Measurements from ENCODE around the gene EPPIN. TPM values are rescaled to one million over a fixed set of nuclear protein-coding genes. Genes with fewer than 3 reads are reported as not detected.

EPPIN gene
- total and polyA plus RNA-seq, 12 donors, result not detected

DNA sequence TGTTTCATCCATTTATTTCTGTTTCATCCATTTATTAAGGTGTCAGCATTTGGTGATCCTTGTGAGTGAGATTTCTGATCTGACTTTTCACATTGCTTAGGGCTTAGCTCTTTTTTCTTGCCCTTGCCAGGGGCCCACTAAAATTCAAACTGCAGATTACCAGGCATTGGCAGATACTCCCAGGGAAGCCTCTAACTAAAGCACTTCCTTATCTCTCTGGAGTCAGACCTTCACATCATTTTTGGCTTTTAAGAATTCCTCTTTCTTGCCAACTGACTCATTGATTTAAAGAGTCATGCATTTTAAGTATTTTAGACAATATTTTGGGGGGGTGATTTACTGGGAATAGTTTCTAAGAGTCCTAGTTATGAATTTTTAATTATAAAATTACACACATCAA, 34.5 kb upstream of the EPPIN start:
- Histone ChIP-seq H3K36me3 (no peaks in the 10 kb centered on the region), H3K9me3 (no peaks in the 10 kb centered on the region), H3K4me3 (no peak overlapping the region), H3K4me1 (no peaks in the 10 kb centered on the region), H3K27me3 (peaks cover 0 to 36% (median 21%) of the 10 kb centered on the region in 7 donors), H3K27ac (no peak overlapping the region)
- ATAC-seq (no peak), DNase-seq (no peak)
- intact Hi-C loops (cut with DNase I), result no loop called here
- TF ChIP-seq, protein P1, sequence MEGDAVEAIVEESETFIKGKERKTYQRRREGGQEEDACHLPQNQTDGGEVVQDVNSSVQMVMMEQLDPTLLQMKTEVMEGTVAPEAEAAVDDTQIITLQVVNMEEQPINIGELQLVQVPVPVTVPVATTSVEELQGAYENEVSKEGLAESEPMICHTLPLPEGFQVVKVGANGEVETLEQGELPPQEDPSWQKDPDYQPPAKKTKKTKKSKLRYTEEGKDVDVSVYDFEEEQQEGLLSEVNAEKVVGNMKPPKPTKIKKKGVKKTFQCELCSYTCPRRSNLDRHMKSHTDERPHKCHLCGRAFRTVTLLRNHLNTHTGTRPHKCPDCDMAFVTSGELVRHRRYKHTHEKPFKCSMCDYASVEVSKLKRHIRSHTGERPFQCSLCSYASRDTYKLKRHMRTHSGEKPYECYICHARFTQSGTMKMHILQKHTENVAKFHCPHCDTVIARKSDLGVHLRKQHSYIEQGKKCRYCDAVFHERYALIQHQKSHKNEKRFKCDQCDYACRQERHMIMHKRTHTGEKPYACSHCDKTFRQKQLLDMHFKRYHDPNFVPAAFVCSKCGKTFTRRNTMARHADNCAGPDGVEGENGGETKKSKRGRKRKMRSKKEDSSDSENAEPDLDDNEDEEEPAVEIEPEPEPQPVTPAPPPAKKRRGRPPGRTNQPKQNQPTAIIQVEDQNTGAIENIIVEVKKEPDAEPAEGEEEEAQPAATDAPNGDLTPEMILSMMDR (IDR thresholded peaks at IDR 0.05), result no peak

DNA sequence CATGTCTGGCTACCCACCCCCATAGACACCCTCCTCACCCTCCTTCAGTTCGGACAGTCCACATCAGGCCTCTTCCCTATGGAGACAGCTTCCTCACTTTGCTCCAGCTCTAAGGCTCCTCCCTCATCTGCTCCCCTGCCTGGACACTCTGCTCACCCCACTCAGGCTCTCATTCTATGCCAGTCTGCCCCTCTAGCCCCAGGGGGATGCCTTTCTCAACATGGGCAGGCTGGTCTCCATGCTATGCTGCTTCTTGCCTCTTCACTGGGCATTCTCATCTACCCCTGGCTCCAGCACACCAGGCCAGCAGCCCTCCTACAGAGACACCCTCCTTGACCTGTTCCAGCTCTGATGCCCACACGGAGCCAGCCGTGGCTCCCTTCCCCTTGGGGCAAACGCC, 32.0 kb upstream of the EPPIN start, which contains the start of gene WFDC8:
TSS of gene WFDC8 (minus strand) at position 101 of the 400 bp plus-strand sequence. CDS start at position 64, 37 bp downstream.
- Histone ChIP-seq H3K27ac (no peak within 1 kb of the TSS), H3K4me1 (no peaks in the 10 kb centered on the region), H3K4me3 (no peak within 1 kb of the TSS), H3K36me3 (no peaks in the 10 kb centered on the region), H3K9me3 (no peaks in the 10 kb centered on the region), H3K27me3 (peaks cover 0 to 33% (median 19%) of the 10 kb centered on the region in 7 donors)
- DNase-seq (no peak), ATAC-seq (no peak)
- TF ChIP-seq, protein P1 (IDR thresholded peaks at IDR 0.05), result no peak
- intact Hi-C loops (cut with DNase I), result no loop called here
- 58 to 66% methylated on average over 4 of the region's 4 CpGs for WGBS, 2 donors

DNA sequence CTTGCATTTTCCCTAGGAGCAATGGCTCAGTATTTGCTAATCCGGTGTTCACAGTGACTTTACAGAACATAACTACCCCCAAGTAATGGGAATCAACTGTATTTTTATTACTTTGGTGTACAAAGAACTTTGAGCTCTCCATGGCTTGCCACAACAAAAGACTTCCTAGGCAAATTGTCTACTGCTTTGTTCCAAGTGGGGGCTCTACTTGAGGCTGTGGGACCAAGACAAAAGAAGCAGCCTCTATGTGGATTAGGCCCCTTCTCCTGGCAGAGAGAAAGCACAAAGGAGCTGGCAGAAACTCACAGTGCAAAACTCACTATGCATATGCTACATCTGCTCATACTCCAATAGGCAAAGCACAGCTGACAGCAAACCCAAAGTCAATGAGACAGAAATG, 31.0 kb upstream of the EPPIN start:
- 92 to 97% methylated on average over 1 of the region's 1 CpG for WGBS, 2 donors

DNA sequence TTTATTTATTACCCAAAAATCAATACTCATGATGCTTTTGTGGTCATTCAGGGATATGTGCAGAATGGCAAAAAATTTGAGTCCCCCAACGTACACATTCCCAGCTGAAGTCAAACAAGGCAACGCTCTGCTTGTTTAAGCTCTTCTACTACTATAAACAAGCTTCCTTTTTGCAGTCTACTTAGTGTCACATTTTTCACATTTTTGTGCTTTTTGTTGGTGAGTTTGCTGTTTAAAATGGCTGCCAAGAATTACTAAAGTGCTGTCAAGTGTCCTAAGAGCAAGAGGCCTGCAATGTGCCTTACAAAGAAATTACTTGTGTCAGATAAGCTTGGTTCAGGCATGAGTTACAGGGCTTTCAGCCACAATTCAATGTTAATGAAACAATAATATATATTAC, 29.8 kb upstream of the EPPIN start:
- Histone ChIP-seq H3K4me3 (no peak overlapping the region), H3K36me3 (no peaks in the 10 kb centered on the region), H3K27ac (no peak overlapping the region), H3K9me3 (no peaks in the 10 kb centered on the region), H3K4me1 (no peaks in the 10 kb centered on the region), H3K27me3 (peaks cover 0 to 23% (median 14%) of the 10 kb centered on the region in 7 donors)
- 39 to 41% methylated on average over 2 of the region's 2 CpGs for WGBS, 2 donors
- intact Hi-C loops (cut with DNase I), result no loop called here
- no peak for DNase-seq
- ATAC-seq, result no peak
- TF ChIP-seq, protein P1 (IDR thresholded peaks at IDR 0.05), result no peak

More for the DNA sequence above, 31.0 kb upstream of the EPPIN start:
- TF ChIP-seq, protein P1 (IDR thresholded peaks at IDR 0.05), result no peak
- intact Hi-C loops (cut with DNase I), result no loop called here
- H3K27ac ChIP-seq, result no peak overlapping the region
- H3K4me3 ChIP-seq, result no peak overlapping the region
- H3K36me3 ChIP-seq, result no peaks in the 10 kb centered on the region
- H3K27me3 ChIP-seq, result peaks cover 0 to 27% (median 14%) of the 10 kb centered on the region in 7 donors
- H3K4me1 ChIP-seq, result no peaks in the 10 kb centered on the region
- no peaks in the 10 kb centered on the region for H3K9me3 ChIP-seq
- ATAC-seq (no peak), DNase-seq (no peak)

Data from heart right ventricle (tissue), 16 donors.